HG02840 (cell line): ENCODE data around the gene SPDEF.

ENCODE experiments used
- ATAC-seq: cut with Tn5 transposase; IDR thresholded peaks from one replicate; pipeline ENCODE4 v1.9.1; 2021; ENCODE audit warnings: mild to moderate bottlenecking, moderate library complexity, moderate number of reproducible peaks; ENCODE audit not compliant: unreplicated experiment, low FRiP score

Gene SPDEF

GRCh38 chr6:34547701-34548644, 8.2 kb downstream of the SPDEF start:
- ATAC-seq = no peak

- ATAC-seq = no peak
These were observed 9.4 kb downstream of the SPDEF start for GRCh38 chr6:34546551-34547321.

- no peak for ATAC-seq
These were observed 11.2 kb downstream of the SPDEF start for GRCh38 chr6:34544776-34545471.

- ATAC-seq = no peak
These were observed 12.0 kb downstream of the SPDEF start for GRCh38 chr6:34544052-34544604.

- no peak for ATAC-seq
These were observed 12.7 kb downstream of the SPDEF start for GRCh38 chr6:34543421-34543820.

GRCh38 chr6:34540841-34541240, 15.3 kb downstream of the SPDEF start:
- no peak for ATAC-seq

- ATAC-seq = no peak
These were observed 15.9 kb downstream of the SPDEF start for GRCh38 chr6:34540222-34540621.

GRCh38 chr6:34539181-34539580, 16.9 kb downstream of the SPDEF start:
- ATAC-seq = no peak

GRCh38 chr6:34538581-34538980, 17.5 kb downstream of the SPDEF start:
- no peak for ATAC-seq

- ATAC-seq = no peak
These were observed 18.1 kb downstream of the SPDEF start for GRCh38 chr6:34537922-34538550.

GRCh38 chr6:34536959-34537848, 18.9 kb downstream of the SPDEF start:
- ATAC-seq = no peak

- ATAC-seq = no peak
These were observed 19.7 kb downstream of the SPDEF start for GRCh38 chr6:34536251-34536958.

GRCh38 chr6:34535646-34536045, 20.5 kb downstream of the SPDEF start:
- no peak for ATAC-seq

- ATAC-seq = no peak
These were observed 20.9 kb downstream of the SPDEF start for GRCh38 chr6:34535199-34535598.

- no peak for ATAC-seq
These were observed 21.5 kb downstream of the SPDEF start for GRCh38 chr6:34534656-34535055.

- no peak for ATAC-seq
These were observed 22.0 kb downstream of the SPDEF start for GRCh38 chr6:34534146-34534545.

- no peak for ATAC-seq
These were observed 23.9 kb downstream of the SPDEF start for GRCh38 chr6:34532230-34532629.

GRCh38 chr6:34531580-34532201, 24.4 kb downstream of the SPDEF start:
- peak; percentile 51 for ATAC-seq
